Neural cell (in vitro differentiated cells): ENCODE data around the gene TMCC1. TPM values are rescaled to one million over a fixed set of nuclear protein-coding genes. Genes with fewer than 3 reads are reported as not detected.

Source experiments
- H2AFZ ChIP-seq: fragments of 200-600, 300-800 bp; sonication (generic), shearing (Covaris generic); 2 replicates; pipeline ENCODE4 v1.6.0; 2014; ENCODE audit warnings: low read depth, mild to moderate bottlenecking, antibody characterized with exemption, low read length, moderate library complexity
- H3F3A ChIP-seq: fragments of 200-600 bp; shearing (Covaris generic); 2 replicates; pipeline ENCODE4 v1.6.1; 2016; ENCODE audit warnings: mild to moderate bottlenecking, moderate library complexity, mixed read lengths, antibody characterized with exemption, low read length; ENCODE audit not compliant: insufficient read depth, poor library complexity, severe bottlenecking
- H3K27ac ChIP-seq: fragments of 200-600, 300-800 bp; sonication (generic), shearing (Covaris generic); 2 replicates; pipeline ENCODE4 v1.5.1; 2014; ENCODE audit warnings: mild to moderate bottlenecking, low read length, moderate library complexity
- H3K27me3 ChIP-seq: fragments of 300-800, 200-600 bp; sonication (generic), shearing (Covaris generic); 2 replicates; pipeline ENCODE4 v1.6.0; 2014; ENCODE audit warnings: mild to moderate bottlenecking, low read depth, low read length, moderate library complexity; ENCODE audit not compliant: insufficient read depth
- H3K36me3 ChIP-seq: fragments of 300-800, 200-600 bp; sonication (generic), shearing (Covaris generic); 2 replicates; pipeline ENCODE4 v1.5.1; 2014; ENCODE audit warnings: mild to moderate bottlenecking, antibody characterized with exemption, low read length, moderate library complexity; ENCODE audit not compliant: insufficient read depth
- H3K4me2 ChIP-seq: fragments of 300-800, 200-600 bp; sonication (generic), shearing (Covaris generic); 2 replicates; pipeline ENCODE4 v1.6.0; 2014; ENCODE audit warnings: mild to moderate bottlenecking, low read length
- H3K4me3 ChIP-seq: fragments of 300-800, 200-600 bp; sonication (generic), shearing (Covaris generic); 2 replicates; pipeline ENCODE4 v1.5.1; 2014; ENCODE audit warnings: mild to moderate bottlenecking, low read length, moderate library complexity
- H3K79me2 ChIP-seq: fragments of 200-600 bp; shearing (Covaris generic); replicated peaks from 2 replicates; pipeline ENCODE4 v1.6.0; 2014; ENCODE audit warnings: mild to moderate bottlenecking, low read length, moderate library complexity; ENCODE audit not compliant: insufficient read depth
- H3K9ac ChIP-seq: fragments of 300-800, 200-600 bp; sonication (generic), shearing (Covaris generic); 2 replicates; pipeline ENCODE4 v1.6.1; 2016; ENCODE audit warnings: mild to moderate bottlenecking, low read length, mixed read lengths
- H3K9me2 ChIP-seq: fragments of 200-600 bp; shearing (Covaris generic); 2 replicates; pipeline ENCODE4 v1.6.1; 2016; ENCODE audit warnings: mild to moderate bottlenecking, low read length, mixed read lengths; ENCODE audit not compliant: insufficient read depth
- H3K9me3 ChIP-seq: fragments of 200-600, 300-800 bp; sonication (generic), shearing (Covaris generic); 2 replicates; pipeline ENCODE4 v1.6.1; 2016; ENCODE audit warnings: mild to moderate bottlenecking, mixed run types, low read length, moderate library complexity, mixed read lengths
- H4K20me1 ChIP-seq: fragments of 200-600 bp; shearing (Covaris generic); 2 replicates; pipeline ENCODE4 v1.6.1; 2016; ENCODE audit warnings: mild to moderate bottlenecking, mixed run types; ENCODE audit not compliant: insufficient read depth
- CTCF ChIP-seq: fragments of 450-650 bp; IDR thresholded peaks from 2 replicates; pipeline ENCODE4 v1.5.1; 2014; ENCODE audit warnings: antibody characterized with exemption, mild to moderate bottlenecking, moderate library complexity; ENCODE audit not compliant: poor library complexity, severe bottlenecking
- EP300 ChIP-seq: fragments of 450-650 bp; conservative IDR thresholded peaks from 2 replicates; pipeline ENCODE4 v1.6.1; 2014; ENCODE audit warnings: antibody characterized with exemption, mild to moderate bottlenecking, moderate library complexity; ENCODE audit not compliant: poor library complexity, severe bottlenecking
- EZH2 ChIP-seq: fragments of 200-600, 300-800 bp; shearing (Covaris generic), sonication (generic); IDR thresholded peaks from 2 replicates; pipeline ENCODE4 v1.6.1; 2014; ENCODE audit warnings: antibody characterized with exemption, low read length, borderline replicate concordance, mild to moderate bottlenecking; ENCODE audit not compliant: insufficient read depth, poor library complexity, severe bottlenecking
- MXI1 ChIP-seq: fragments of 450-650 bp; conservative IDR thresholded peaks from 2 replicates; pipeline ENCODE4 v1.6.1; 2014; ENCODE audit warnings: antibody characterized with exemption, mild to moderate bottlenecking; ENCODE audit not compliant: poor library complexity, severe bottlenecking
- POLR2AphosphoS5 ChIP-seq: IDR thresholded peaks from 2 replicates; pipeline ENCODE4 v1.6.1; 2012
- RAD21 ChIP-seq: fragments of 450-650 bp; conservative IDR thresholded peaks from 2 replicates; pipeline ENCODE4 v1.6.1; 2014; ENCODE audit warnings: antibody characterized with exemption, mild to moderate bottlenecking, moderate library complexity
- REST ChIP-seq: IDR thresholded peaks from 2 replicates; pipeline ENCODE4 v1.6.1; 2012; ENCODE audit warnings: borderline replicate concordance
- SMC3 ChIP-seq: fragments of 450-650 bp; conservative IDR thresholded peaks from 2 replicates; pipeline ENCODE4 v1.6.1; 2014; ENCODE audit warnings: antibody characterized with exemption, mild to moderate bottlenecking, moderate library complexity; ENCODE audit not compliant: poor library complexity
- TAF1 ChIP-seq: IDR thresholded peaks from 2 replicates; pipeline ENCODE4 v1.6.1; 2012; ENCODE audit warnings: low read depth
- polyA plus RNA-seq: library from polyadenylated mRNA; depleted of rRNA; stranded (reverse); fragments of >200 nt; gene quantifications from 2 replicates; pipeline ENCODE4 v1.2.3, GENCODE V29; 2014

Gene TMCC1
- polyA plus RNA-seq, 1 donor from 2014 or later, result 25.0 TPM

GRCh38 chr3:129686941-129687340 is 206.6 kb downstream of the TMCC1 start:
- Histone ChIP-seq H3K27me3 (no peaks in the 10 kb centered on the region), H3K9me3 (no peaks in the 10 kb centered on the region), H3K79me2 (peaks cover 47% of the 10 kb centered on the region), H3K9ac (peak overlapping the region; percentile 55), H2AFZ (no peak overlapping the region), H3K27ac (peak overlapping the region; percentile 82), H3K36me3 (no peaks in the 10 kb centered on the region), H3K4me3 (peak overlapping the region; percentile 66), H3F3A (no peaks in the 10 kb centered on the region), H4K20me1 (no peaks in the 10 kb centered on the region), H3K9me2 (no peaks in the 10 kb centered on the region), H3K4me2 (peak overlapping the region; percentile 69)
- no peak for TF ChIP-seq POLR2AphosphoS5
- TF ChIP-seq SMC3, result no peak
- TF ChIP-seq RAD21, result no peak
- TF ChIP-seq CTCF, result no peak
- no peak for TF ChIP-seq REST
- TF ChIP-seq EP300, result no peak
- no peak for TF ChIP-seq EZH2
- no peak for TF ChIP-seq TAF1
- TF ChIP-seq MXI1, result no peak

- no peaks in the 10 kb centered on the region for H3K9me3 ChIP-seq
- no peak overlapping the region for H3K27ac ChIP-seq
- H3K4me3 ChIP-seq, result no peak overlapping the region
Measured at GRCh38 chr3:129684270-129684669, 209.2 kb downstream of the TMCC1 start.

More at GRCh38 chr3:129684270-129684669, 209.2 kb downstream of the TMCC1 start:
- no peaks in the 10 kb centered on the region for H3K9me2 ChIP-seq
- no peak overlapping the region for H2AFZ ChIP-seq
- H3K79me2 ChIP-seq, result peaks cover 37% of the 10 kb centered on the region
- no peak overlapping the region for H3K4me2 ChIP-seq
- H4K20me1 ChIP-seq, result no peaks in the 10 kb centered on the region
- no peak overlapping the region for H3K9ac ChIP-seq
- no peaks in the 10 kb centered on the region for H3K27me3 ChIP-seq
- no peaks in the 10 kb centered on the region for H3K36me3 ChIP-seq
- TF ChIP-seq POLR2AphosphoS5 (no peak), EZH2 (no peak), SMC3 (no peak), TAF1 (no peak), CTCF (no peak), EP300 (no peak), REST (no peak)
- H3F3A ChIP-seq, result no peaks in the 10 kb centered on the region
